ENCODE measurements around the gene LMOD1. TPM values are rescaled to one million over a fixed set of nuclear protein-coding genes. Genes with fewer than 3 reads are reported as not detected.
"Not testable (repeated sequence)": the region's sequence is repeated elsewhere in the genome, so short reads cannot be mapped to it uniquely, and the experiment has no call there.

Gene LMOD1
- polyA plus RNA-seq (ENCODE audit: insufficient read length) = 46.6 TPM

GRCh38 chr1:201946224-201946908, at the start of gene LMOD1:
TSS of gene LMOD1 (minus strand) at chr1:201946548. CDS start at chr1:201946340, 208 bp downstream.
- DNase-seq = peak; percentile 67

DNA sequence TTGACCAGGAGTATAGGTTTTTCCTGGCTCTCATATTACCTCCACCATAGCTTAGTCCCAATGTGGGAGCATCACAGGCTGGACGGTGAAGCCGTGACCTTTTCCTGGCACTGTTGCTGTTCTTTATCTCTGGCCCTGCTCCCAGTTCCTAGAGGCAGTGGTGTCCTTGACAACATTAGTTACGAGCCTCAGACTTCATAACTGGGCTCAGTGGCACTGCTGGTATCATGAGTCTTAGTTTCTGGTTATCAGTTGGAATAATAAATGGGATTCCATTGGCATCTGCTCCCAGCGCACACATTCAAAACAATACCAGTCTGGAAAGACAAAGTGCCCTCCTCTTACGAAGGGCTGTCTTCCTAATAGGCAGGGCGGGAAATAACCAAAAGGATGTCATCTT, 44.1 kb upstream of the LMOD1 start:
- DNase-seq = no peak

- DNase-seq = no peak
These were observed 43.2 kb upstream of the LMOD1 start for GRCh38 chr1:201989354-201990128.

DNA sequence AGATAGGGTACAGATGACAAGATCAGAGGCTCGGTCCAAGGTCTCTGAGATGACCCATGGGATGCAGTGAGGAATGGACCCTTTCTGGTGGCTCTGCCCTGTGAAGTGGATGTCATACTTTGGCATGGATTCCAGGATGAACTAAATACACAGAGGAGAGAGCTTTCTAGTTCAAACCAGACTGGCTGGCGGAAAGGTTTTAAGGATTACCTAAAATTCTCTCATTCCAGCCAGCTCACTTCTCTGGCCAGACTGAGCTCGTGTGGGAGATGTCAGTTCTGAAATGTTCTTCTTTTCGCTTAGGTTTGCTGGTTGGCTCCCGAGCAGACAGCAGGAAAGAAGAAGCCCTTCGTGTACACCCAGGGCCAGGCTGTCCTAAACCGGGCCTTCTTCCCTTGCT, 42.3 kb upstream of the LMOD1 start:
- no peak for DNase-seq

GRCh38 chr1:201985355-201985754, 39.0 kb upstream of the LMOD1 start:
- no peak for DNase-seq

DNA sequence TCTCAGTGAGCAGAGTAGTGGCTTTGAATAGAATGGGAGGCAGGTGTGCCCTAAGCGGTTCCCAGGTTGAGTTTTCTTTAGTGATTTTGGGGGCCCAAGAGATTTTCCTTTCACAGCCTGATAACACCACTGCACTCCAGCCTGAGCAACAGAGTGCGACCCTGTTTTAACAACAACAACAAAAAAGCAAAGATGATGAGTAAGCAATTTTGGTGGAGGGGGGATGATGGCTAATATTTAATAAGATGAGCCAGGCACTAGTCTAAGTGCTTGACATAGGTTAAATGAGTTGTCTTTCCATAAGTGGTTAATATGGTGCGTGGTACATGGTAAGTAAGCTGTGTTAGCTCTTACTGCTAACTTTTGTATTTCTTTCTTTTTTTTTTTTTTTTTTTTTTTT, 38.1 kb upstream of the LMOD1 start:
- DNase-seq = no peak

- DNase-seq = no peak
These were observed 37.0 kb upstream of the LMOD1 start for GRCh38 chr1:201983380-201983805.

GRCh38 chr1:201982623-201983379, 36.5 kb upstream of the LMOD1 start, which contains the start of gene RNPEP:
TSS of gene RNPEP (plus strand) at chr1:201982648. CDS start at chr1:201982667, 19 bp downstream.
- DNase-seq = peak; percentile 77

DNA sequence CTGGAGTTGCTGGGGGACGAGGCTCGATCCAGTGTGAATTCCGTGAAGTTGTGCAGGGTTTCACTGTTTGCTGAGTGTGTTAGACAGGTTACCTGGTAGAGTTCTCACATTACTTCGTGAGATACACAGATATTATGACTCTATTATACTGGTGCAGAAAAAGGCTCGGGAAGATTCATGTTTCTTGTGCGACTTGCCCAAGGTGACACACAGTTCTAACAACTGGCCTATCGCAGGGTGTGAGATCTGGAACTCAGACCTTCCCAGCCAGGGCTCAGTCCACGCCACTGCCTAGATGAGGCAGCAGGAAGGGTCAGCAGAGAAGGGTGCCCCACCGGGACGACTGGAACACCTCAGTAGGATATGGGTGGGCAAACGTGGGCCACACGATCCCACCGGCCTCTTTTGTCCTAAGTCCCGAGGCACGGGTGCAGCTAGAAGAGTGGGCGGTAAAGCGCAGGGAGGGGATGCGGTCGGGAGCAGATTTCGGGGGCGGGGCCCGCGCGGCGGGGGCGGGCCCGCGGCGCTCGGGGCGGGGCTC, 35.8 kb upstream of the LMOD1 start:
- DNase-seq = no peak

GRCh38 chr1:201970334-201971159, 24.2 kb upstream of the LMOD1 start:
- DNase-seq = no peak

DNA sequence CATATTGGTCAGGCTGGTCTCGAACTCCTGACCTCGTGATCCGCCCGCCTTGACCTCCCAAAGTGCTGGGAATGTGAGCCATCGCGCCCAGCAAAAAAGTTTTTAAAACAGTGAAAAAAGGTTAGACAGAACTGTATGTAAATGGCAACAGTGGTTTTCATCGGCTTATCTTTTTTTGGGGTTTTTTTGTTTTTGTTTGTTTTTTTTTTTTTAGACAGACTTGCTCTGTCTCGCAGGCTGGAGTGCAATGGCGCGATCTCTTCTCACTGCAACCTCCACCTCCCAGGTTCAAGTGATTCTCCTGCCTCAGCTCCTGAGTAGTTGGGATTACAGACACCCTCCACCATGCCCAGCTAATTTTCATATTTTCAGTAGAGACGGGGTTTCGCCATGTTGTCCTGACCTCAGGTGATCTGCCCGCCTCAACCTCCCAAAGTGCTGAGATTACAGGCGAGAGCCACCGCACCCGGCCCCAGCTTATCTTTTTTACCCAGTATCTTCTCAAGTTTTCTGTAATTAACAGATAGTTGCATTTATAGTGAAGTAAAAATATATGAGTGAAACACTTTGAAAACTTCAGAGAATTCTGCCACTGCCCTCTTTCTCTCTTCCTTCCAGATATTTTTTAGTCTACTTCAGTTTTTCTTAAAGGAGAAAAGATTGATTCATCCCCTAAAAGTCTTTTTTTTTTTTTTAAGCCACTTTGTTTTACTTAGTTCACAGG, 22.0 kb upstream of the LMOD1 start:
- no peak for DNase-seq

GRCh38 chr1:201966171-201966570, 19.8 kb upstream of the LMOD1 start:
- no peak for DNase-seq

DNA sequence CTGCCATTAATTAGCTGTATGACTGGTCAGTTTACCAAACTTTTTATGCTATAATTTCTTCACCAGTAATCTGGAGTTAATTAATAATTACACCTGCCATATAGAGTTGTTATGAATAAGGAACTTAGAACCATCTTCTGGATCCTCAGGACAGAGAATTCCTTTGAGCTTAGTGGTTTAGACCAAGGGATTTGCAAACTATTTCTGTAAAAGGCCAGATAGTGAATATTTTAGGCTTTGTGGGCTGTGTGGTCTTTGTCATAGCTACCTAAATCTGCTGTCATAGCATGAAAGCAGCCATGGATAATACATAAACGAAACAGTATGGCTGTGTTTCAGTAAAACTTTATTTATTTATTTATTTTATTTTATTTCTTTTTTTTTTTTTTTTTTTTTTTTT, 17.9 kb upstream of the LMOD1 start:
- DNase-seq = no peak

- not testable (repeated sequence) for DNase-seq
These were observed 16.0 kb upstream of the LMOD1 start for GRCh38 chr1:201962382-201962781.

DNA sequence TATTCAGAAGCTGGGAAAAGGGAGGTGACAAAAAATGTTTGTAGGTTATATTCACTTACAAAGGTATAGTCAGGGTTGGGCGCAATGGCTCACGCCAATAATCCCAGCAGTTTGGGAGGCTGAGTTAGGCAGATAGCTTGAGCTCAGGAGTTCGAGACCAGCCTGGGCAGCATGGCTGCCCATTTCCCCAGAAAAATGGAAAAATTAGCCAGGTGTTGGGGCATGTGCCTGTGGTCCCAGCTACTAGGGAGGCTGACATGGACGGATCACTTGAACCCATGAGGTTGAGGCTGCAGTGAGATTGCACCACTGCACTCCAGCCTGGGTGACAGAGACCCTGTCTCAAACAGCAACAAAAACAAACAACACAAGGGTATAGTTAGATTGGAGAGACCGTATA, 12.0 kb upstream of the LMOD1 start:
- no peak for DNase-seq

GRCh38 chr1:201955729-201956143, 9.4 kb upstream of the LMOD1 start:
- DNase-seq = no peak

- DNase-seq = peak; percentile 97
These were observed 8.8 kb upstream of the LMOD1 start, which contains the start of gene TIMM17A for GRCh38 chr1:201955009-201955728. TSS of gene TIMM17A (plus strand) at chr1:201955503. CDS start at chr1:201955527, 24 bp downstream.

GRCh38 chr1:201954263-201955008, 8.1 kb upstream of the LMOD1 start:
- no peak for DNase-seq

GRCh38 chr1:201949491-201949890, 3.1 kb upstream of the LMOD1 start:
- no peak for DNase-seq

DNA sequence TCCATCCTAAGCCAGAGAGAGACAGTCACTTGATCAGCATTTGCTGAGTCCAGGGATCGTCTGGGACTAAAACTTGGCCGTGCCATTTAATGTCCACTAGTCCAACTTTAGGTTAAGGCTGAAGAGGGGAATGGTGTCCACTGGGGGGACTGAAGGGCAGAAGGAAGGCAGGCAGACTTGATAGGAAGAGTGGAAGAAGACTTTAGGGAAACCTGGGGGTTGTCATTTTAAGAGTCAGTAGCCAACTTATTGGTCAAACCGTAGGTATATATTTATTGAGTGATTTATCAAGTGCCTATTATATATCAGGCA, 1.3 kb upstream of the LMOD1 start:
- no peak for DNase-seq

All from hindlimb muscle (tissue), 1 donor.